HG02759 (cell line): ENCODE results near the gene DOCK6.
"Not testable (repeated sequence)": the region's sequence is repeated elsewhere in the genome, so short reads cannot be mapped to it uniquely, and the experiment has no call there.

Source experiments
- ATAC-seq: cut with Tn5 transposase; IDR thresholded peaks from one replicate; pipeline ENCODE4 v1.9.1; 2021; ENCODE audit warnings: mild to moderate bottlenecking, moderate library complexity; ENCODE audit not compliant: unreplicated experiment

Gene DOCK6

GRCh38 chr19:11176466-11177193 is 85.7 kb downstream of the DOCK6 start:
- ATAC-seq = no peak

DNA sequence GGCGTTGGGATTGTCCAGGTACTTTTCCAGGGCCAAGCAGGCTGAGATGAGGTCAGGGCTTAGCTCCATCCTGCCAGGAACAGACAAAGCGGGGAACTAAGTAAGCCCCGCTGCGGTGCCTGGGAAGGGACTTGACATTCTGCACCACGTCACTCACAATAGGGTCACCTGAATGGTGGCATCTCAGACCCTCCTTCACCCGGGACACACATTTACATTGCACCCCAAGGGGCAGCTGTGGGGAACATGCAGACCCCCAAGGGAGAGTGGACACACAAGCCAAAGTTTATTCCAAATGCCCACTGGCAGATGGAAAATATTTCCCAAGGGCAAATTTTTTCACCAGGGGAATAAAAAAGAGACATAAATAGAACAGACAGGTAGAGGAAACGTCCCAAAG is 86.4 kb downstream of the DOCK6 start:
- ATAC-seq = no peak

DNA sequence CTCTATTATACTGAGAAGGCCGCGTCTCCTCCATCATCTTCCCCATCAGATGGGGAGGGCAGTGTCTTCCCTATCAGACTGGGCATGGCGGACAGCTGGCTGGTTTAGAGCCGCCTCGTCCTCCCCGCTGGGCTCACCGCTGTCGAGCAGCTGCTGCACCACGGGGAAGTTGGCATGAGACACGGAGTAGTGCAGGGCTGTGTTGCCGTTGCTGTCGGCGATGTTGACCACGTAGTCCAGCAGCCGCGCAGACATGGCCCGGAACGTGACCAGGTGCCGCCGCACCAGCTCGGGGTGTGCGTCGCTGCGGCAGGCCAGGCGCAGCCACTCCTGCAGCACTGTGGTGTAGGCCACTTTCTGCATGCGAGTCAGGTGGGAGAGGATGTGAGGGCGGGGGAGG is 88.0 kb downstream of the DOCK6 start:
- no peak for ATAC-seq

DNA sequence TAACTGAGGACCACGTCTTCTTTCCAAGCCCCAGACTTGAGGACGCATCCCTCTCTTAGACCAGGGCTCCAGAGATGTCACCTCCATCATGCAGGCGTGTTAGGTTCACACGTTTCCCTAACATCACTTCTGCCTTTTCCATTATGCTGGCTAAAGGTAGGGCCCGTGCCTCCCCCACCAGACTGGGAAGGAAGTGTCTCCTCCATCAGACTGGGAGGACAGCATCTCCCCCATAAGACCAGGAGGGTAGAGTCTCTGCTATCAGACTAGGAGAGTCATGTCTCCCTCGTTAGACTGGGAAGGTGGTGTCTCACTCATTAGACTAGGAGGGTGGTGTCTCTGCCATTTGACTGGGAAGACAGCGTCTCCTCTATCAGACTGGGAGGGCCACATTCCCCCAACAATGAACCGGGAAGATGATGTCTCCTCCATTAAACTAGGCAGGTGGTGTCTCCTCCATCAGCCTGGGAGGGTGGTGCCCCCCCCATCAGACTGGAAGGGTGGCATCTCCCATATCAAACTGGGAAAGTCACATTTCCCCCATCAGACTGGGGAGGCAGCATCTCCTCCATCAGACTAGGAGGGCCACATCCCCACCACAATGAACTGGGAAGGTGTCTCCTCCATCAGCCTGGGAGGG is 88.7 kb downstream of the DOCK6 start:
- ATAC-seq = no peak

DNA sequence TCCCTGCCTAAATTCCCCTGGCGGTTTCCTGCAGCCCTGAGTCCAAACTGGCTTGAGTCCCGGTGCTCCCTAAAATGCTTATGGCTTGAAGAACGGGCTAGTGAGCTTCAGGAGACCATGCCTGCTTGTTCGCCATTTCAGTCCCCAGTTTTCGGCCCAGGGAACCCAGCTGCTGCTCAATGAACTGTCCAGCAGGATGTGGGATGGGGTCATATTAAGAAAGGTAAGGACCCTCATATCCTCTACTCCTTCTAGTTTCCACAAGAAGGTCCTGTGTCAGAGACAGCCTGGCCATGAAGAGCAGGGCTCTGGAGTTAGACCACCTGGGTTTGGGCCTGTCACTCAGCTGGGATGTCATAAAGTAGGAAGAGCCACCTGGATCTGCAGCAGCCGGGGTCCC is 89.7 kb downstream of the DOCK6 start:
- ATAC-seq = no peak

- no peak for ATAC-seq
Observed at GRCh38 chr19:11171144-11171543, 91.2 kb downstream of the DOCK6 start.

GRCh38 chr19:11169896-11170678 is 92.2 kb downstream of the DOCK6 start:
- ATAC-seq = no peak

GRCh38 chr19:11168568-11168967 is 93.8 kb downstream of the DOCK6 start:
- no peak for ATAC-seq

GRCh38 chr19:11166281-11167142 is 95.8 kb downstream of the DOCK6 start:
- ATAC-seq = no peak

DNA sequence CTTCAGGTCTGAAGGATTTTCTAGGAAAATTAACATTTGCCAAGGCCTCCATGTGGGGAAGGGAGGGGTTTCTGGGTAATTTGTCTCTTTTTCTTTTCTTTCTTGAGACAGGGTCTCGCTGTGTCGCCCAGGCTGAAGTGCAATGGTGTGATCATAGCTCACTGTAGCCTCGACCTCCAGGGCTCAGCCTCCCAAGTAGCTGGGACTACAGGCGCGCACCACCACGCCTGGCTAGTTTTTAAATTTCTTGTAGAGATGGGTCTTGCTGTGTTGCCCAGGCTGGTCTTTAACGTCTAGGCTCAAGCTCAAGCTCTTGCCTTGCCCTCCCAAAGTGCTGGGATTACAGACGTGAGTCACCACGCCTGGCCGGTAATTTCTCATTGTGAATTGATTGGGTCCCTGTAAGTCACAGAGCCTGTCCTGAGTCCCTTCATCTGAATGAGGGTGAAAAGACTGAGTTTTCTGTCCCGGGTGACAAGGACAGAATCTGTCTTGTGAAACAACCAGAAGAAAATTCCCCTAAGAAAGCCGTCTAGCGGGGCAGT is 96.8 kb downstream of the DOCK6 start:
- no peak for ATAC-seq

GRCh38 chr19:11164879-11165406 is 97.4 kb downstream of the DOCK6 start:
- no peak for ATAC-seq

DNA sequence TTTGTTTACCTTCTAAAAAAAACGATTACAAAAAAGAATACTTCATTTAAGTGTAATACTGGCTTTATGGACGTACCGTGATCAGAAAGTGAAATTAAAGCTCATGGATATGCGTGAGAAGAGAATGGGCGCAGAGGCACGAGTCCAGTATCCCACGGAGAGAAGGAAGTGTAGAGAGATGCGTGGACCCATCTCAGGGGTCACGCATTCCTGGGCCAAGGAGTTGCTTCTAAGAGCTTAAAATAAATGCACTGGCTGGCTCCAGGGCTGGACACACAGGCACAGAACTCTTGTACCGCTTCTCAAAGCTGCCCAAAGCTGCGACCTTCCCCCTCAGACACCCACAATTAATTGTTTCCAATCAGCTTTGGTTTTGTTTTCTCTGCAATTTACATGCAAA is 98.0 kb downstream of the DOCK6 start:
- no peak for ATAC-seq

DNA sequence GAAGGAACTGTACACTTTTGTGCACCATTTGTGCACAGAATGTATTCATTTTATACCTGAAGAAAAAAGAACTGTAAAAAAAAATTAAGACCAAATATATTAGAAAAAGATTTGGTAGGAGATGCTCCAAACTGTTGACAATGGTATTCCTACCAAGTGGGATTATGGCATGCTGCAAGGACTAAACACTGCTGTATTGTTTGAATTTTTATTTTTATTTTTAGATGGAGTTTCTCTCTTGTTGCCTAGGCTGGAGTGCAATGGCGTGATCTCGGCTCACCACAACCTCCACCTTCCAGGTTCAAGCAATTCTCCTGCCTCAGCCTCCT is 101.9 kb downstream of the DOCK6 start:
- not testable (repeated sequence) for ATAC-seq

- ATAC-seq = no peak
Observed at GRCh38 chr19:11159598-11160439, 102.5 kb downstream of the DOCK6 start.

GRCh38 chr19:11155373-11156120 is 106.8 kb downstream of the DOCK6 start, which contains the start of gene SPC24:
SPC24 (minus strand) TSS chr19:11155782; CDS start chr19:11155776, 6 bp downstream.
- peak; percentile 94 for ATAC-seq

- ATAC-seq = no peak
Observed at GRCh38 chr19:11154683-11155047, 107.7 kb downstream of the DOCK6 start.

- ATAC-seq = no peak
Observed at GRCh38 chr19:11152318-11153062, 109.8 kb downstream of the DOCK6 start.

DNA sequence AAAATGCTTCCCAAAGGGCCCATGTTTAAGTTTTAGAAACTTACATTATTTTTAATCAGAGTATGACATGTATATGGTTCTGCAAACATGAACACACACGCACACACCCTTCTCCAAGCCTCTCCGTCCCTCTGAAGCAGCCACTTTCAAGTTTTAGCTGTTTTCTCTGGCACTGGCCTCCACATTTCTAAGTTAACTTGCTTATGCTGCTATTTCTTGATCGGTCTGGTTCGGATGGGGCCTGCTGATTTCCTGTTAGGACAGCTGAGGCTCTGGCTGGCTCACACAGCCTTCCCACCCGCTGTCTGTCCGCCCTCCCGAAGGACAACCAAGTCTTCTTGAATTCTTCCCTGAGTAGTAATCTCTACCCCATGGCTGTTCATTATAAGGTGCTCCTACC is 111.1 kb downstream of the DOCK6 start:
- ATAC-seq = no peak
